NCI-H69 (cell line): Measurements from ENCODE around the gene RFX1.
A peak's percentile ranks its signal among the peaks of the same experiment; 100 is the strongest.
"Not testable (repeated sequence)": the region's sequence is repeated elsewhere in the genome, so short reads cannot be mapped to it uniquely, and the experiment has no call there.

Source experiments
- DNase-seq: peaks from one replicate; lab custom pipeline; 2025; lab: John Stamatoyannopoulos, UW

RFX1 gene

DNA sequence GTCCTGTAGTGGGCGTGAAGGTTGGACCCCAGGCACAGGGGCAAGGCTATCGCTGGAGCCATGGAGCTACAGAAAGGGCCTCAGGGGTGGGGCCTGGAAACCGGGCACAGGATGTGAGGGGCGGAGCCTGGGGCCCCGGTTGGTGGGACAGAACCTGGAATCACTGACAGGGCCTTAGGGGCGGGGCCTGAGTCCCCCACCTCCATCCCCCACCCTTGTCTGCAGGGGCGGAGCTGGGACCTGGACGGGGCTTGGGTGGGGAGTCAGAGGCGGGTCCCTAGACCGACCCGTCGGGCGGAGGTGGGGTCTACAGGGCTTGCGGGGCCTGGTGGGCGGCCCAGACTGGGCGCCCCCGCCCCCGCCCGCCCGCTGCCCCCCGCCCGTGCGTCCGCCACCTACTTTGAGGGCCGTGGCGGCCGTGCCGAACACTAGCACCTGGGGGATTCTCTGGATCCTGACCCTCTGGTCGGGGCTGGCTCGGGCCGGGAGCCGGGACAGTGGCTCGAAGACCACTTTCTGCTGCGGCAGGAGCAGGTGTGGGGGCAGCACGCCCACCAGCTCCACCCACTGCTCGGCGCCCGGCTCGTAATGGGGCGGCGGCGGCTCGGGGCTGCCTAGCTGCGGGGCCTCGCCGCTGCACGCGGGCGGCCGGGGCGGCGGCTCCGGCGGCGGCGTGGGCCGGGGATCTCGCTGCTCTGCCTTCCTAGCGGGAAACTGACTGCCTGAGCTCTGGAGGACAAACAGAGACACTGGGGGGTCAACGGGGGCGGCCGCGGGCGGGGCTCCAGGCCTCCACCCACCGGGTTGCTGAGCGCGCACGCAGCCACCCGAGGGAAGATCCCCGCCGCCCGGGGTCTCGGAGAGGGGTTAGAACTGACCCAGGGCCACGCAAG lies 27.5 kb downstream of the RFX1 start:
- peak; percentile 97 for DNase-seq

DNA sequence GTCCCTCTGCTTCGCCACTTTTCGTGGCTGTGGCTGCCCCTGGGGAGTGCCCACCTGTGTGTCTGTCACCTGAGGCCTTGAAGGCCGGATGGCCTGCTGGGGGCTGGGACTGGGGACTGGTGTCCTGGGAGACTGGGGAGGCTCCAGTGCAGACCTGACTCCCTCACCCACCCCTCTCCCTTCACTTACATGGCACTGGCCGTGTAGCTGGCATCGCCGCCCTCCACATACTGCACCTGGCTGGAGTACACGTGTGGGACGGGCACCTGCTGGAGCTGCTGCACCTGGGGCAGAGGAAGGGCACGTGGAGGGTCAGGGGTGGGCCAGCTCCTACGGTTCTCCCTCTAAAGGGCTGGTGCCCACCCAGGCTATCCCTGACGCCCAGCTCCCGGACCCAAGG lies 28.3 kb downstream of the RFX1 start:
- peak; percentile 43 for DNase-seq

DNA sequence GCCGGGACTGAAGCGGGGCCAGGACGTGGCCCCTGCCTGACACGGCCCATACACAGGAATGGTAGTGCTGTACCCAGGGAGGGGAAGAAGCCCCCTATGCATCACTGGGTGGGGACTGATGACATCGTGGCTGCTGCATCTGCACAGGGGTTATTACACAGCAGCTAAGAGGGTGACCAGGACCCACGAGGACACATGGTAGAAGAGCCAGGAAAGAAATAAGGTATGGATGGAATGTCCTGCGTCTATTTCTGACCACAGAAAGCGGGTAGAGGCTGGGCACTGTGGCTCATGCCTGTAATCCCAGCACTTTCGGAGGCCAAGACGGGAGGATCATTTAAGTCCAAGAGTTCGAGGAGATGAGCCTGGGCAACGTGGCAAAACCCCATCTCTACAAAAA lies 29.7 kb downstream of the RFX1 start:
- DNase-seq = no peak

DNA sequence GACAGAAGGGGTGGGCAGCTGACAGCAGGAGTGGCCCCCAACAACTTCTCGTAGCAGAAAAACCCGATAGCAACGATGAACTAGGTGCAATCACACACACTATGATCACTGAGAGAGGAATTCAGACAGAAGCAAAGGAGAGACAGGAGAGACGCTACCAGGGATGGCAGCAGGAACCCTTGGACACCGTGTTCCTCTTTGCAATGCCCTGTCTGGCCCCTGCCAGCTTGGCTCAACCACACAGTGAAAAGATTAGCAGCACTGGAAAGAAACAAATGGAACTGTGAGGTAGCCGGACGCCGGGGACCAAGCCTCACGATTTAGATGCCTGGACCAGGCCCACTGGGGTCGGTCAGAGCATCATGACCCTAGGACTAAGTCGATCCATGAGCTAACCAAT lies 30.2 kb downstream of the RFX1 start:
- DNase-seq = no peak

DNA sequence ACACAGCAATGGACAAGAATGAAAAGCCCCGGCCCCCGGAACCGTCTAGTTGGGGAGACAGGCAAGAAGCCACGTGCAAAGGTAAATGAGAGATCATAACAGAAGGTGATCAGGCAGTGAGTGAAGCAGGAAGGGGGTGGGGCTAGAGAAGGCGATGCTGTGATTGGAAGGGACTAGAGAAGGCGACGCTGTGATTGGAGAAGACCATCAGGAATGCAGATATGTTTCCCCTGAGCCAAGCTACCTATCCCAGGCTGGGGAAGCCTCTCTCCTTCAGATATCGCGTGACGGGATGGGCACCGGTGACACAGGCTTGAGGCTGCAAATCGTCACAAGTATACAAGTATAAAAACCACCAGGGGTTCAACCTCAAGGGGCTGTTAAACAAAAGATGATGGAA lies 32.0 kb downstream of the RFX1 start:
- peak; percentile 98 for DNase-seq

DNA sequence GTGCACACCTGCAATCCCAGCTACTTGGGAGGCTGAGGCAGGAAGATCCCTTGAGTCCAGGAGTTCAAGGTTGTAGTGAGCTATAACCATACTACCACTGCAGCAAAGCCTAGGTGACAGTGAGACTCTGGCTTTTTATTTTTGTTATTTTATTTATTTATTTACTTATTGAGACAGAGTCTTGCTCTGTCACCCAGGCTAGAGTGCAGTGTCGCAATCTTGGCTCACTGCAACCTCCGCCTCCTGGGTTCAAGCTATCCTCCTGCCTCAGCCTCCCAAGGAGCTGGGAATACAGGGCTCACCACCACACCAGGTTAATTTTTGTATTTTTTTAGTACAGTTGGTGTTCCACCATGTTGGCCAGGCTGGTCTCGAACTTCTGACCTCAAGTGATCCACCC lies 32.6 kb downstream of the RFX1 start:
- DNase-seq = not testable (repeated sequence)

DNA sequence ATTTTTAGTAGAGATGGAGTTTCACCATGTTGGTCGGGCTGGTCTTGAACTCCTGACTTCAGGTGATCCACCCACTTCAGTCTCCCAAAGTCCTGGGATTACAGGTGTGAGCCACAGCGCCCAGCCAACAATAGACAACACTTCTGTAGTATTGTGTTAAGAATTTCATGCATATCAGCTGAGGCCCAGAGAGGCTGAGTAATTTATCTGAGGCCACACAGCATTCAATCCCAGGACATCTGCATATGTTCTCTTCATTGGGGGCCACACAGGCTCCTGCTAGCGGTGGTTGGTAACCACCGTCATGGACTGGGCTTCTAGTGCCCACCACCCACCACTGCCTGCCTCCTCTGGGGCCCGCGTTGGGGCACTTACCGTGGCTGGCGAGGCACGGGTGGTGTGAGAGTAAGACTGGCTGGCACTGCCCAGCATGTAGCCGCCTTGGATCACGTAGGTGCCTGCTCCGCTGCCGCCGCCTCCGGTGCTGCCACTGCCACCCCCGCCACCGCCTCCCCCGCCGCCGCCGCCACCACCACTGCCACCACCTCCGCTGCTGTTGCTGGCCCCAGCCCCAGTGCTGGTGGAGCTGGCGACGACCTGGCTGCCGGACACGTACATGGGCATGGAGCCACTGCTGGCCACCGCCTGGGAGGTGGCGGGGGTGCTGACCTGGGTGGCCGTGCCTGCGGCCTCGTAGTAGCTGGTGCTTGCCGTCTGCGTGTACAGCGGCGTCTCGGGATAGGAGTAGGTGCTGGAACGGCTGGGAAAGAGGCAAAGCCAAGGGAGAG lies 33.6 kb downstream of the RFX1 start:
- no peak for DNase-seq

DNA sequence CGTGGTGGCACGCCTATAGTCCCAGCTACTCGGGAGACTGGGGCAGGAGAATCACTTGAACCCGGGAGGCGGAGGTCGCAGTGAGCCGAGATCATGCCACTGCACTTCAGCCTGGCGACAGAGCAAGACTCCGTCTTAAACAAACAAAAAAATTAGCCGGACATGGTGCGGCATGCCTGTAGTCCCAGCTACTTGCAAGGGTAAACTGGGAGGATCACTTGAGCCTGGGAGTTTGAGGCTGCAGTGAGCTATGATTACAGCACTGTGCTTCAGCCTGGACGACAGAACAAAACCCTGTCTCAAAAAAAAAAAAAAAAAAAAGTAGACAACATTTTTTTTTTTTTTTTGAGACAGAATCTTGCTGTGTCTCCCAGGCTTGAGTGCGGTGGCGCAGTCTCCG lies 34.3 kb downstream of the RFX1 start:
- not testable (repeated sequence) for DNase-seq

DNA sequence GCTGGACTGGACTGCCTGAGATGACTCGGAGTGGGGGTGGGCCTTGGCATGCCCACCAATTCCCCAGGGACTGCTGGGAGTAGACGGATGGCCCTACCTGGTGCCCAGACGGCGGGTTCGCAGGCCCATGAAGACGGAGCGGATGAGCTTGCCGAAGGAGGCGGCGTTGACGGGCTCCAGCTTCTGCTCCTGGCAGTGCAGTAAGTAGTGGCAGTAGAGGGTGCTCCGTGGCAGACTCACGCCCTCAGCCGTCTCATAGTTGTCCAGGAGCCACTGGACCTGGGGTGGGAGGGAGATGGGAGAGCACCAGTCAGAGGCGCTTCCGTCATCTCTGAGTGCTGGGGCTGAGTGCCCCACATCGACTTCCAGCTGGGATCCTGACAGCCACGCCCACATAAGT lies 36.2 kb downstream of the RFX1 start:
- DNase-seq = no peak

DNA sequence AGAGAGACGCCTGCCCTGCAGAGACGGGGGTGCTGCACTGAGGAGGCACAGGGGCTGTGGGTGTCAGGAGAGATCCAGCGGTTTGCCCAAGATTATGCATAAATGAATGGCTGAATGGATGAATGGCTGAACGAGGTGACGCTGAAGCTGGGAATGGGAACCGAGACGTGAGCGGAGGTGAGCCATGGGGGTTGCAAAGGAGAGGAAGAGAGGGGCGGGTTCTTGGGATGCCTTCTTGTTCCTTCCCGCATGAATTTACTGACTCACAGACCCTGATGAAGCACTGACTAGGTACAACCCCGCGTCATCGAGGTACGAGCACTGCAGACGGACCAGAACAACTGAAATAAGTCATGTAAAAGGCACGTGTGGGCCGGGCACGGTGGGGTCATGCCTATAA lies 37.1 kb downstream of the RFX1 start:
- no peak for DNase-seq

DNA sequence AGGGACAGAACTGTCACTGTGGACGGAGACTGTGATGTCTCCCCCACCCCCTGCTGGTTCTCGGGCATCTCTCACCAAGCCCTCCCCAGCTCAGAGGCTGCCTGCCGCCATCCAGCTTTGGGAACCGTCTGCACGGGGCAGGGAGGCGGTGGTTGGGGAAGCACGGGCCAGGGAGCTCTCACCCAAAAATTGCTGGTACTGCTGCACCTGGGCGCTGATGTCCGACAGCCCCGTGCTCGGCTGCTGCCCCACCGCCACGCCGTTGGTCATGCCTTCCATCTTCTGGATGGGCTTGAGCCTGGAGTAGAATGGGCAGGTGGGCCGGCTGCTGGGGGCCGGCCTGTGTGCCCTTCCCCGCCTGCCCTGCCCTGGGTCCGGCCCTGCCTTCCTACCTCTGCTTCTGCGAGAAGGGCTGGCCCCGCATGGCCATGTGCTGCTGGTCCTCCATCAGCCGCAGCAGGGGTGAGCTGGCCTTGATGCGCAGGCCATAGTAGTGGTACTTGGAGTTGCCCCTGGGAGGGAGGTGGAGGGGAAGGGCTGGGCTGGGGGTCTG lies 37.7 kb downstream of the RFX1 start:
- no peak for DNase-seq

DNA sequence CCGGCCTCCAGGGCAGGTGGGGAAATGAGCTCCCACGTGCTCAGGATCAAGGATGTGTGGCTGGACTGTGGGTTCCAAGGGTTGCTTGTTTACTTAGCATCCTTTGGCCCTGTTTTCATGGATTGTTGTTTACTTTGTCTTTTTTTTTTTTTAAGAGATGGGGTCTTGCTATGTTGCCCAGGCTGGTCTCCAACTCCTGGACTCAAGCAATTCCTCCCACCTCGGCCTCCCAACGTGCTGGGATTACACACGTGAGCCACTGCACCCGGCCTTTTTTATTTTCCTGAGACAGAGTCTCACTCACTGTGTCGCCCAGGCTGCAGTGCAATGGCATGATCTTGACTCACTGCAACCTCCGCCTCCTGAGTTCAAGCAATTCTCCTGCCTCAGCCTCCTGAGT lies 38.9 kb downstream of the RFX1 start:
- DNase-seq = not testable (repeated sequence)

DNA sequence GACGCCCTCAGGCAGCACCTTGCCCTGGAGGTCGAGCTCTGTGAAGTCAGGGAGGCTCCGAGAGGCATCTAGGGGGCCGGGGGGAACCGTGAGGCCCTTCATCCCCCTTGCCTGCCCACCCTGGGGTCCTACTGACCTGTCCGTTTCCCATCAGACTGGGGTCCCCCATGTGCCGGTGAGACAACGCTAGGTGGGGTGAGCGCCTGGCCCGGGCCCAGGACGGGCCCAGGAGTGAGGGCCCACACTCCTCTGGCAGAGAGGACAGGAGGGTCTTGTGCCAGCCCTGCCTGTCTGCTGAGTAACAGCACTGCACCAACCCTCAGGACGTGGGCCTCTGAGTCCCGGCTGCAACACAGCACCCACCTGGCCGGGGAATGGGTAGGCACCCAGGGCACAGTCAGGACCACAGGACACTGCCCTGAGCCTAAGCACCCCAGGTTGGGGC lies 39.4 kb downstream of the RFX1 start:
- DNase-seq = no peak

DNA sequence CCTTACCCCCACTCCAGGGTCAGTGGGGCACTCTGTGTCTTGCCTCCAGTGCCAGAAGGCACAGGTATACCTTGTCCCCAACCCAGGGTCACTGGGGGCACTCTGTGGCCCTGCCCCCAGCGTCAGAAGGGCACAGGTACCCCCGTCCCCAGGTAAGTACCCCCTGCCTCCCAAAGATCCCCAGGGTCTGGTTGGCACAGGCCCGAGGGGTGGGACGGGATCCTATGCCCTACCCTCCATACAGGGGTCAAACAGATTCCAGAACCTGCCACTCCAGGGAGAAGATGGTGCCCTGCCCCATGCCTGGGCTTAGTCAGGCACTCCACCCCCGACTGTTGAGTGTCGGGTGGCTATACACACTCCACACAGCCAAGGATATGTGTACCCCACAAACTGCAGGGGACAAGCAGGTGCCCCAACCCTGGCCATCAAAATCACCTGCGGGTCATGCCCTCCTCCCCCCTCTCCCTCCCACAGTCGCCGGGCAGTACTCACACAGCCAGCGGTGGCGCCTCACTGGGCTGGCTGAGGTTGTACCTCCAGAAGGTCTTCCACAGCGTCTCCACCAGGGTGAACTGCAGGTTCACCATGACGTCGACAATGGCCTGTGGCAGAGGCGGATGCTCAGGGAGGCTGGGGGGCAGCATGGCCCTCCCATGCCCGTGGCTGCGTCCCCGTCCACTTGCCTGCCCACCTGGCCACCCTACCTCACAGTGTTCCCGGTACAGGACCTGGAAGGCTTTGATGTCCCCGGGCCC lies 40.0 kb downstream of the RFX1 start:
- DNase-seq = no peak

DNA sequence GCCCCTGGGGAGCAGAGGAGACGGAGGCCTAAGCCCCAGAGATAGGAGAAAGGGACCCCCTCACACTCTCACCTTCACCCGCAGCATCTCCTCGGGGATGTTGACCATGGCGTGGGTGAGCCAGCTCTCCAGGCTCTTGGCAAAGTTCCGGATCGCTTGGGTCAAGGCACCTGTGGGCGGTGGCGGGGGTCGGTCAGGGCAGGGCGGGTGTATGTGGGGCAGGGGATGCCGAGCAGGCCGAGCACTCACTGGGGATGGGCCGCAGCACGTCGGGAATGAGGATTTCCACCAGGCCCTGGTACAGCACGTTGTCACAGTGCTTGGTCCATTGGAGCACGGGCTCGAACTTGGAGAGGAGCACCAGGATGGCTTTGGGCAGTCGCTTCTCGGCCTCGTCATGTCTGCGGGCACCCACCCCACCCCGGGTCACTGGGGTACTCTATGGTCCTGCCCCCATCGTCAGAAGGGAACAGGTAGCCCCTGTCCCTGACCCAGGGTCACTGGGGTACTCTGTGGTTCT lies 40.7 kb downstream of the RFX1 start:
- DNase-seq = no peak

DNA sequence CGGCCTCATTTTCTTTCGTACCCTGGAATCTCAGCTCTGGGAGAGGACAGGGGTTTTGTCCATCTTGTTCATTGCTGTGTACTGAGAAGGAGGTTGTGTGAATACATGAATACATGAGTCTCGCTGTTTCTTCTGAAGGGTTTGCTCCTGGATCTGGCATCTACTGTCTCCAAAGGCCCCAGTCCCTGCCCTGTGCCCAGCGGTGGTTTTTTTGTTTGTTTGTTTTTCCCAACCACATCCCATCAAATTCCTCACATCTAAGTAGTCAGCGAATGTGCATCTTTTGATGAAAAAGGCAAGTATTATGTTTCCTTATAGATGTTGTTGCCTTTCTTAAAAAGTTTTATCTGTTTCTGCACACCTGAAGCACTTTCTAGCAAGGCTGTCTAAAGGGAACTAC lies 41.3 kb downstream of the RFX1 start:
- no peak for DNase-seq

DNA sequence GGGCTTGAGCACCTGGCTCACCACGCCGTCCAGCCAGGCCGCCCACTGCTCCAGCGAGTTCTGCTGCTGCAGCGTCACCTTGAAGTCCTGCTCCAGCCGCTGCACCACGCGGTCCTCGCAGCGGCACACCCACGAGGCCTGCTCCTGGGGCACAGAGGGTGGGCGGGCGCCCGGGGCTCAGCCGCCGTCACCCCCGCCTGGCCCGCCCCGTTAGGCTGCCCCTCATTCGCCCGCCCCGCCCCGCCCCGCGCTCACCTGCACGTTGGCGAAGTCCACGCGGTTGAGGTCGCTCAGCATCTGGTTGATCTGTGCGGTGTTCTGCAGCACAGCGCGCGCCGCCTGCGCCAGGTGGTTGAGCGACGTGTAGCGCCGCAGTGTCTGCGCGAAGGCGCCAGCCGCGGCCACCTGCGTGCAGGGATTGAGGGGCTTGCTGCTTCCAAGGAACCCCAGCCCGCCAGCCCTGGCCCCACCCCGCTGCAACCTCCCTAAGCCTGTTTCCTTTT lies 42.5 kb downstream of the RFX1 start:
- no peak for DNase-seq

DNA sequence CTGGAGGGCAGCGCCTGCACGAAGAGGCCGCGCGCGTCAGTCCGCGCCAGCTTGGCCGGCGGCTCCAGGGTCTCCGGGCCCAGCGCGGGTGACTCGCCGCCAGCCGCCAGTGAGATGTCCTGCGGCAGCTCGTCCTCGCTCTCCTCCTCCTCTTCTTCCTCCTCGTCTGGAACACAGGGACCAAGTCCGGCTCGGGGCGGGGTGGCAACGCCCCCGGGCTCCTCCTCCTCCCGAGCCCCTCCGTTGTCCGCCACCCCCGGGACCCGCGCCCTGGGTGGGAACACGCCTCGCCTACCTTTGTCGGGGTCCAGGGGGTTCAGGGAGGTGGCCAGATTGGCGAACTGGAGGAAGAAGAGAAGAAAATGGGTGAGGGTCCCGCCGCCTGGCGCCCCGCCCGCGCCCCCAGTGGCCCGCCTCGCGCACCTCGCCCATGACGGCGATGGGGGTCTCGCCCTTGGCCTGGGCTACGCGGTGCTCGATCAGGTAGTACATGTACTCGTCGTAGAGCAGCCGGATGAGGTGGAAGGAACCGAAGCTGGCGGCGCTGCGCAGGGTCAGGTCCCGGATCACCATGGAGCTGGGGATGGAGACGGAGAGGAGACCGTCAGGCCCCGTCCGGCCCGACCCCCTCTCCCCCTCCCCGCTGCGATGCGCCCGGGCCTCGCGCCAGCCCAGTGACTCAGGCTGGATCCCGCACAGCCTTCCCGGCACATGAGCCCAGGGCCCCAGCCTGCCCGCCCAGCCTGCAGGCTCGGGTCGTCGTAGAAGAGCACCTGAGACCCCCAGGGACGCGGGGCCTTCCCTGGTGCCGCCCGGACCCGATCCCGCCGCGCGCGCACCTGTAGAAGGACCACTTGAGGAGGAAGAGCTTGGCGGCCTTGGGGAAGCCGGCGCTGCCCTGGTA lies 43.2 kb downstream of the RFX1 start:
- DNase-seq = no peak

DNA sequence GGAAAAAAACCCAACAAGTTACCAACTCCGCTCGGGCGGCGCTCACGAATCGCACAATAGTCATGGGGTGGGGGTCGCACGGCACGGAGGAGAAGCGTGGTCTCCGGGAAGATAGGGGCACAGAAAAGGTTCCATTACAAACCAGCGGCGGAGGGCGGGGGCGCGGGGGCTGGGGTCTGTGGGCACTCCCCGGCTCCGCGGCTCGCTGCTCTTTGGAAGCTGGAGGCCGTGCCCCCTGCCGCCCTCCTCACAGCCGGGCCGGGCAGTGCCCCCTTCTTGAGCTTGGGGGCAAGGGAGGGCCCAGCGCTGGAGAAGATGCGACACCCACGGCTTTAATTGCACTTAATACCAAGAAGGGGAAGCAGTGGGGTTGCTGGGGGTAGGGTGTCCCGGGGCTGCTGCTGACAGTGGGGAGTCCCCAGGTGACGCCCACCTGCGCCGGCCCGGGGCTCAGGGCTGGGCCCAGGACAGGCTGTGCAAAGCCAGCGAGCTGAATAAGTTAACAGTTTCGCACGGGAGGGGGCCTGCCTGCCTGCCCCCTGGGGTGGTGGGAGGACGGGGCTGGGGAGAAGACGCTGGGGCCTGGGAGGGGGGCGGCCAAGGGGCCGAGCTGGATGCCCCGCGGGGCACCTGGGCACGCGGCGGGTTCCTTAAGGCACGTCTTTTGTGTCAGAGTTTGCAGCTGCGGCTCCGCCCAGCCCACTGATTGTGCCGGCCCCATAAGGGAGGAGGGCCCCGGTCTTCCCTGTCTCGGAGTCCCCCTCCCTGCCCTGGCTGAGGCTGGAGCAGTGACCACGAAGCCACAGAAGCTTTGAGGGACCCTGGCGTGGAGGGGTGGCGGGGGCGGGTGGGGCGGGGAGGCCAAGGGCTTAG lies 44.1 kb downstream of the RFX1 start:
- no peak for DNase-seq
